SK-MEL-5 (cell line): ENCODE data around the gene PIP5K1B. TPM values are rescaled to one million over a fixed set of nuclear protein-coding genes. Genes with fewer than 3 reads are reported as not detected.

Source experiments
- DNase-seq: peaks from one replicate; pipeline ENCODE4 v3.0.0-alpha.2; 2016; ENCODE audit warnings: low read depth, low spot score
- in situ Hi-C: cut with HindIII; loops from 2 replicates; pipeline ENCODE4 v1.10.0; 2016; ENCODE audit warnings: low sequenced_read_pairs, high pct_unique_total_duplicates, low pct_unique_long_range_greater_than_20kb
- total RNA-seq: library from RNA; depleted of rRNA; stranded (reverse); fragments of >200 nt; shearing (Covaris generic); gene quantifications from 2 replicates; pipeline ENCODE4 v1.2.3, GENCODE V29; 2014

PIP5K1B gene
- total RNA-seq, 1 experiment from 2014 or later: 5.0 TPM

DNA sequence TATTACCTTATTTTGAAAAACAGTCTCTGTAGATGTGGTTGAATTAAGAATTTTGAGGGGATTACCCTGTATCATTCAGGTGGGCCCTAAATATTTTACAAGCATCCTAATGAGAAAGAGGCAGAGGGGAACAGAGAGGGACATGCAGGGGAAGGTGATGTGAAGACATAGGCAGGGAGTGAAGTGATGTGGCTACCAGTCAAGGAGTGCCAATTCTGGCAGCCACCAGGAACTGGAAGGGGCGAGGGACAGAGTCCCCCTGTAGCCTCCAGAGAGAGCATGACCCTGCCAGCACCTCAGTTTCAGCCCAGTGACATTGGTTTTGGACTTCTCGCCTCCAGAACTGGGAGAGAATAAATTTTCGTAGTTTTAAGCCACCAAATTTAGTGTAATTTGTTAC is 44.1 kb downstream of the PIP5K1B start:
- in situ Hi-C loops: no loop called here
- DNase-seq: no peak

DNA sequence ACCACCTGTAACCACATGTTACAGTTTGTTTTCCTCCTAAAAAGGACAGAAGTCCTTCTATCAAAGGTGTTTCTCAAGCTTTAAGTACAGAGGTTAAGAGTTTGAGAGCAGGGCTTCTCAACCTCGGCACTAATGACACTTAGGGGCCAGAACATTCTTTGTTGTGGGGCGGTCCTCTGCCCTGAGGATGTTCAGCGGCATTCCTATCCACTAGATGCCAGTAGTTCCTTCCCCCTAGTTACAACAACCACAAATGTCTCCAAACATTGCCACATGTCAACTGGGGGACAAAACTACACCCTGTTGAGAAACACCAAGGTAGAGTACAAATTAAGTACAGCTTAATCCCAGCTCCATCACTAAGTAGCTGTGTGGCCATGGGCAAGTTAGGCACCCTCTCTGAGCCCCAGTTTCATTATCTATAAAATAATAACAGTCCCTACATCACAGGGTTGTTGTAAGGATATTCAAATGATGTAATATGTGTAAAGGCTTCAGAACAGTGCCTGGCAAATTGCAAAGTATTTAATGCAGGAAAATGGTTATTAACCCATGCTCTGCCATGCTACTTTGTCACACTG is 44.6 kb downstream of the PIP5K1B start:
- in situ Hi-C loops: no loop called here
- DNase-seq: no peak

DNA sequence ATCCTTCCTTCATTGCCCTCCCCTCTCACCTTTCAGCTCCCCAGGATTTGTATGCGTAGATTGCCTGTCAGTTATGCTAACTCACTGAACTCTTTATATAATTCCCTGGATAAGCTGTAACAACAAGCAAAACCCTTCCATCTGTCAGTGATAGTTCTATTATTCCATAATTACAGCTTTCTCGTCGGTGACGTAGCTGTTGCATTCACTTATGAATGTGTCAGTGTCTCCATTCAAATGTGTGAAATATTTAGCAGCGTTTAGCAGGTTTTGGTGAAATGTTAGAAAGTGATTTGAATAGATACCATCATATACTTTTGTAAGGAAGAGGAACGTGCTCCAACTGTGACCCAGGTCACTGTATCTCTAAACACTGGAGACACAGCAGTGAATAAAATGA is 45.2 kb downstream of the PIP5K1B start:
- DNase-seq: no peak
- in situ Hi-C loops: no loop called here

DNA sequence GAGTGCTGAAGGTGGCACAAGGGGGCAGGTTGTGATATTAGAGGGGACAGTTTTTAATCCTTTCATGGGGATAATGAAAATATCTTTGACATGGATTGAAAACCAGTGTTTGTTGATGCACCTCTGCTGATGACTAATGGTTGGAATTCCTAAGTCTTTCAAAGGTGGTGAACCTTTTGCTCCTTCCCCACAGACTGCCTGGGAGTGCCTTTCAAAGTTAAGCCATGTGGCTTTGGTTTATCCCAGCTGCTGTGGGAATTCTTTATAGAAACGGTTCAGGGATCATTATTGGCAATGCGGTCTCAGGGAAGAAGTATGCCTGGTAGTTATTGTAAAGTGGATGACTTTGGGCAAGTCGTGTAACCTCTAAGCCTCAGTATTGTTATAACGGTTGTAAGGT is 45.7 kb downstream of the PIP5K1B start:
- in situ Hi-C loops: no loop called here
- no peak for DNase-seq

DNA sequence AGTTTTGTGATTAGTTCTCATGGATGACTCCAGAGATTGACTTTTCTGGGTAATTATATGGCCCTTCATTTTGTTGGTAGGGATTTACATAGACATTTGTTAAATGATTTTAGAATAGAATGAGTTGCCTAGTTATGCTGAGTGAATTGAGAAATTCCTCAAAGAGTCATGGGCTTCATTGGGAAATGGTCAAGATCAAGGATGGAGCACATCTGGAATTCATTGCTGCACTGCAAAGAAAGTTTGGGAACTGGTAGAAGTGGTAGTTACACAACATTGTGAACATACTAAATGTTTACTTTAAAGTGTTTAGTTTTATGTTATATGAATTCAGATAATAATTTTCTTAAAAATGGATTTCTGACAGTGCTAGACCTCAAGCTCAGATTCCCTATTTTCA is 46.5 kb downstream of the PIP5K1B start:
- no peak for DNase-seq
- in situ Hi-C loops: no loop called here

DNA sequence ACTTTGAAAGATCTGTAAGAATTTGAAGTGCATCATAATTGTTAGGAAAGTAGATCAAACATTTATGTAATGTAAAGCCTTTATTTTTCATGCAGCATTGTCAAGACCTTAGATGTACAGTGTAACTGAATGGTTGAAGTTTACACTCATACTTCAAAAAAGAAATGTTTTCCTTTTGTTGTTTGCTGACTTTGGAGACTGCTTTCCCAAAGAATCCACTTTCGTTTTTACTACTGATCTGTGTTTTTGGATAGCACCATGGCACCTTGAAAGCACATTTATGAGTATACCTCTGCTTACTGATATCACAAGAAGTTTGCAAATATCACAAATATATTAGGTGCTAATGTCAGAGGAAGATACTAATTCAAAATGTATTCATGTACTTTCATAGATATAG is 50.0 kb downstream of the PIP5K1B start:
- in situ Hi-C loops: no loop called here
- no peak for DNase-seq

DNA sequence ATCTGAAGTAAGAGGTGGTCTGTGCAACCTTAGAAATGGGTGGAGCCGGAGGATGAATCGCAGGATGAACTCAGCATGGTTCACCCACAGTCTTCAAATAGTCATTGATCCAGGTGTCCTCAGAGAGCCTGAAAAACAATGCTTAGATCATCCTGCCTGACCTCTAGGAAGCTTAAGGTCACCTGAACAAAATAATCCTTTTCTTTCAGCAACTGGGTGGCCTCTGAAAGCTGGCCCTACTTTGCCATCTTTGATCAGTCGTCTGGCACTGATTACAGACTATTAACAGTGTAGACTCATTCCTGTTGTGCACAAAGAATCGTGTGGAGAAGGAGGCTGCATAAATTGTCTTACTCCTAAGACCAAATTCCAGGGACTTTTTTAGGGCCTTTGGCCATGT is 50.7 kb downstream of the PIP5K1B start:
- no peak for DNase-seq
- in situ Hi-C loops: no loop called here

DNA sequence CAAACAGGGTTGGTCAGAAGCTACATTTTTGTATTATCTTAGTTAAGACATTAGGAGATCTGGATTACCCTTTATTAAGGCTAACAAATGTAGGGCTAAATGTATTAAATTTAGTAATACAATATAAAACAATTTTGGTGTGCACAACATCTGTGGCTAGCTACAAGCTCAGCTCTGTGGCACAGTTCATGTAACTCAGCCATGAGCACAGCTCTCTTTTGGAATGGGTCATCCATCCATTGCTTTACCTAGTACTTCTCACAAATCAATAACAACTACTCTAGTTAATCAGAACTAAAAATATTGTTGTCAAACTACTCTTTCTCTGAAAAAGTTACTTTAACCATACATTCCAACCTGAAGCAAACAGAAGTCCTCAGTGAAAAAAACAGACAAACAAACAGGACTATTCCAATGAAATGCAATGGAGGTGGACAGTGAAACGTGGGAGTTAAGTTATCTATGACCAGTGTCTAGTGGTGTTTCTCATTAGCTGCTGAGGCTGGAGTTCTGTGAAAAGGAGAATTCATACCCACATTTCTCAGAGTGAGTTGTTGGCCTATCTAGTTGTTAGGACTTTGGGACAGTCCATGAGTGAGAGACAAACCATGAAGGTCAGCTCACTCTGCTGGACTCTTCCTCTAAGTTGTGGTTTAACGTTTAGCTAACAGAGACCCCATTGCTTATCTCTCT is 55.1 kb downstream of the PIP5K1B start:
- in situ Hi-C loops: no loop called here
- no peak for DNase-seq

DNA sequence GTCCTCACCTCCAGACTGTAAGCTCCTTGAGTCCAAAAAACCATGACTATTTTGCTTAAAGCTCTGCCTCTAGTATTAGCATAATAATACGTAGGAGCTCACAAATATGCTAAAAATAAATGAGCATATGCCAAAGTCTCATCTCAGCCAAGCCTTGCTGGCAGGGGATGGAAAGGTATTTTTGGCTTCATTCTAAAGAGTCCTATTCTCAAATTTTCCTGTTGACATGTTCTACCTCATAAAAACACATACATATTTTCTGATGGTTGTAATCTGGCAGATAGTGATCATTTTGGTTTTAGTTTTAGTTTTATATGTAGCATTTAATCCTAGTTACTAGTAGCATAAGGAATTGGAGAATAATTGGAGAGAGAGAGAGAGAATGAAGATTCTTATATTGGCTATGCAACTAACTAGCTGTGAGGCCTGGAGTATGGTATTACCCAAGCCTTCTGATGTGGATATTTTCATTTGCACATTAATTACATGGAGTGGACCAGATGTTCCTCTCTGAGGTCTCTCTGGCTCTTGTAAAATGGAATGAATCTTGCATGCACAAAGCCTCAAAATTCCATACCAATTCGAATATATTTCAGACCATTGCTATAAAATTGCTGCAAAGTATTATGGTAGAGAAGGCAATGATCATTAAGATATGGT is 55.8 kb downstream of the PIP5K1B start:
- in situ Hi-C loops: no loop called here

DNA sequence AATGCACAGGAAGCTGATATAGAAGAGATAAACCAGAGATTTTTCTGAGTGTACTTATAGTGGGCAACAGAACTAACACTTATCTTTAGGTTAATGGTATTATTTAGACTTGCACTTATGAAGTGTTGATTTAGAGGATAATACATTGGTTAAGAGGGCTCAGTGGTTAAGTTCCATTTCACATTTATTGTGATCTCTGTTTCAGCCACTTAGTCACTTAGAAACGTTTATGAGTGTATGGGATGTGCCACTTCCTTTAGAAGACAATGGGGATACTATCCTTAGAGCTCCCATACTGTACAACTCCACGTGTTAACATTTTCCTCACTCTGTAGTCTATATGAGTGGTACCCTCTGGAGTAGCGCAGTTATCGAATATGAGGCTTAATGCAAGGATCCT is 57.5 kb downstream of the PIP5K1B start:
- in situ Hi-C loops: no loop called here
- DNase-seq: no peak

More for the DNA sequence above, 55.8 kb downstream of the PIP5K1B start:
- no peak for DNase-seq

DNA sequence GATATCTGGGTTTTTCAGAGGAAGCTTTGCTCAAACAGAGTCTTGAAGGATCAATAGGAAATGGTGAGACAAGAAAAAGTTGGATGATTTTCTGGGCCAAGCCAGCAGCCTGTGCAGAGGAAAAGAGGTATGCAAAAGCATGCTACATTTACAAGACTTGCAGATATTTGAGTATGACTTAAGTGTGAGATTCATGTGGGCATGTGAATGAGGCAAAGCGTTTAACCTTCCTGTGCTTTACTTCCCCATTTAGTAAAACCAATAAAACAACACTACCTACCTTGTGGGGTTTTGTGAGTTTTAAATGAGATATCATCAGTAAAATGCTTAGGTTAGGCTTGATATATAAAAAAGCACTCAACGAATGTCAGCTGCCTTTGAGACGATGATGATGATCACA is 58.1 kb downstream of the PIP5K1B start:
- in situ Hi-C loops: no loop called here
- DNase-seq: no peak

DNA sequence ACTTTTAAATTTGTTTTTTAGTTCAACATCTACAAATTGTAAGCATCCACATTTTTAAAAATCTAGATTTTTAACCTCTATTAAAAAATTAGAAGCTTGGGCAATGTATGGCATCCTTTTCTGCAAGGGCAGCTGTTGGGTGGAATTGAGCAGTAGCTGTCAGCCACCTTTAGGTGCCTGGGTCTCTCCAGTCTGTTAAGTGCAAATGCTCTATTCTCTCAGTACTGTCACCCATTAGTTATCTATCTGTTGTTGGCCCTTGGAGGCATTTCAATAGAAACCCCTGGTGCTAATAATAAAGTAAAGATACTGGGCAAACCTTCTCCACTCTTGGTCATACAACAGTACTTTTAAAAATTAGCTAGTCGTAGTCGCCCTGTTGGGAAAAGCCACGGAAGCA is 63.6 kb downstream of the PIP5K1B start:
- DNase-seq: no peak
- in situ Hi-C loops: no loop called here

DNA sequence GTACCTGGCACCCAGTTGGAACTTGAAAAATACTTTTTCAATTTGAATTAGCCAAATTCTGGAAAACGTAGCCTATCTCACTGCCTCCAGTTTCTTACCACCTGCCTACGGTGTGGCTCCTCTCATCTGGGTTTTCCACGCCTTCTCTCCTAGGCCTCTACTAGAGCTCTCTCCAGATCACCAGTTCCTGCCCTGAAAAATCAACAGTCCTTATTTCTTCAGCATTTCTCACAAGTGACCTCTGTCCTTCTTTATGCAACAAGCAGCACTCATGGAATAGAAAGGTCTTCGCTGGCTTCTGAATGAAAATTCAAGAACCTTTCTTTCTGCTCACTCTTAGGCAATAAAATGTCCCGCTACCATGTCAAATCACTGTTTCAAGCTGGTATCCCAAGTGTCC is 64.8 kb downstream of the PIP5K1B start:
- in situ Hi-C loops: no loop called here
- no peak for DNase-seq

DNA sequence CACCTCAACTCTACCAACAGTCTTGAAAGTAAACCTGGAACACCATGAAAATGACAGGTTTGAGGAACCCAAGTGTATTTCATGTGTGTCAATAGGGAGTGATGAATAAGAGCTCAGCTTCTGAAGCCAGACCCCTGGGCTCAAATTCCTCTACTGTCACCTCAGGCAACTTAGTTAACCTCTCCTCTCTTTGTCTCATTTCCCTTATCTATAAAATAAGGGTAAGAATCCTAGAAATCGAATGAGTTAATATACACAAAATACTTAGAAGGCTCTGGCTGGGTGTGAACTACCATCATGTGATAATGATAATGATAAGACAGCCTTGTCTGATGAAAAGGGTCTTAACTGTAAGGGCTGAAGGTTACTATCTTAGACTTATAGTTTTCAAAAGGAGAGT is 66.3 kb downstream of the PIP5K1B start:
- no peak for DNase-seq
- in situ Hi-C loops: no loop called here

DNA sequence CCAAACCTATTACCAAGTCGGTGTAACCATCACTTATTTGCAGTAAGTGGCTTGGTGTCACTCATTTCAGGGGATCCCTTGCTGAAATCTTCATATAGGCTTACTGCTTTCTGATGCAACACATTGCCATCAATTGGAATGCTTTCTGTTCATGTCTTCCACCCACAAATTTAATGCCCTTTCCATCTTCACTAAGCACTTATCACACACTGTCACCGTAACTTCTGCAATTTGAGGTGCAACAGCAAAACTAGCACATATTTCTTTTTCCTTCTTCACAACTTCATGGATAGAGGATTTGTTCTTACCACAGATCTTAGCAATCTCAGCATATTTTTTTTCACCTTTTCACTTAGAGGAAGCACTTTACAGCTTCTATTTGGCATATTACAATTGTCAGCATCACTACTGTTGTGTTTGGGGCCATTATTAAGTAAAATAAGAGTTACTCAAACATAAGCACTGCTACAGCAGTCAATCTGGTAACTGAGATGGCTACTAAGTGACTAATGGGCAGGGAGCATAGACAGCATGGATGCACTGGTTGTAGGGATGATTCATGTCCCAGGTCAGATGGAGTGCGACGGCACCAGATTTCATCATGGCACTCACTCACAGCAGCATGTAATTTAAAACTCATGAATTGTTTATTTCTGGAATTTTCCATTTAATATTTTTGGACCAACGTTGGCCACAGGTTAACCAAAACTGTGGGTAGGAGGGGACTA is 70.1 kb downstream of the PIP5K1B start:
- in situ Hi-C loops: no loop called here
- DNase-seq: no peak

DNA sequence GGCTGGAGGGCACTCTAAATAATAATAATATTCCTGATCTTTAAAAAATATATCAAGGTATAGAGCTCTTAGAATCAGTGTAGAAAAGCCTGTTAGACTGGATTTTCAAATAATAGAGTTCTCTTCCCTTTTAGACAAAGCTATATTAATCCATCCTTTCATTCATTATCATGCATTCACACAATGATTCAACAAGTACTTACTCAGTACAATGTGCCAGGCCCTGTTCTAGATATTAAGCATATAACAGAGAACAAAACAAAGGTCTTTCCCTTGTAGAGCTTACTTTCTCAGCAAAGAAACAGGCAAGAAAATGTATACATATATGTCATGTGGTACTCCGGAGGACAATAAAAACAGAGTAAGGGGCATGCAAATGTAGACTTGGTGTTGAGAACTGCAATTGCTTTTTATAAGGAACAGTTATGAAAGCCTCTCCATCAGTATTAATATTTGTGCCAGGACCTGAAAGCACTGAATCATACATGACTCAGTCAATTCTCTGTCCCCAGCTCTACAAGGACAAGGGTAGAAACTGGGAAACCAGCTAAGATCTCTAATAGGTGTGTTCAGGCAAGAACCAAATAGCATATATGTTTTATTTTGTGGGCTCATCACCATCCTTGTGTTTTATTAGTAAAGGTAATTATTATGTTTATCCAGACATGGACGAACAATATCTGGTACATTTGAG is 72.2 kb downstream of the PIP5K1B start:
- in situ Hi-C loops: no loop called here
- no peak for DNase-seq

DNA sequence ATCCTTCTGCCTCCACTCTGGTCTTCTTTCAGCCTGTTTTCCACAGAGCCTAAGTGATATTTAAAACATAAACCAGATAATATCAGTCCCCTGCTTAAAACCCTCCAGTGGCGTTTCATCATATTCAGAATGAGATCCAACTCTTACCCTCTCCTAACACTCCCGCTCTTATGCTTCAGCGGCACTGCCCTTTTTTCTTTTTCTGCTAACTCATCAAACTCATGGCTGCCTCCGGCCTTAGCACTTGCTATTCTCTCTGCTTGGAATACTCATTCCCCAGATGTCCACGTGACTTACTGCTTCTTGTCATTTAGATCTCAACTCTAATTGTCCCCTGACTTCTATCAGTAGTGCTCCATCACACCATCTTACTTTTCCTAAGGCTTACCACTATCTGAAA is 73.6 kb downstream of the PIP5K1B start:
- in situ Hi-C loops: no loop called here
- no peak for DNase-seq
